ENCODE measurements around the gene ZNF593OS. TPM values are rescaled to one million over a fixed set of nuclear protein-coding genes. Genes with fewer than 3 reads are reported as not detected.

Gene ZNF593OS
- total and polyA plus RNA-seq, 2 of the 8 experiments (the other 6 are each of a cell fraction or from before 2014, with no cell fraction given) = not detected

- TF ChIP-seq HDAC2 (IDR thresholded peaks at IDR 0.05; ENCODE audit: borderline replicate concordance in 1 of 2, low read depth in 2 of 2, low read length in 2 of 2) = no peak
- TF ChIP-seq SRF (IDR thresholded peaks at IDR 0.05; ENCODE audit: low read depth, low read length) = no peak
- no peak for TF ChIP-seq CHD2 (IDR thresholded peaks at IDR 0.05; ENCODE audit: low read length)
- no peak for TF ChIP-seq YY1 (IDR thresholded peaks at IDR 0.05; ENCODE audit: low read depth, low read length)
- TF ChIP-seq POLR2AphosphoS5 (IDR thresholded peaks at IDR 0.05; ENCODE audit: low read depth, low read length) = no peak
- TF ChIP-seq ATF2 (IDR thresholded peaks at IDR 0.05; ENCODE audit: low read length) = no peak
These were observed 2.5 kb downstream of the ZNF593OS start (continued) for GRCh38 chr1:26169198-26169554.

Measured in H1 (cell line).